HEK293 (cell line): ENCODE results near the gene ASB5.

Experiments used
- CTCF ChIA-PET: fragments of 350-600 bp; formaldehyde crosslinking; extraction: SDS; loops from one replicate; lab custom pipeline; 2021; ENCODE audit warnings: antibody characterized with exemption; lab: Yijun Ruan, JAX
- POLR2A ChIA-PET: fragments of 300-600 bp; formaldehyde crosslinking; extraction: SDS; loops from one replicate; lab custom pipeline; 2020; ENCODE audit warnings: antibody characterized with exemption, inconsistent platforms; lab: Yijun Ruan, JAX
- H3K27ac ChIP-seq: fragments of 200-500 bp; sonication (Bioruptor generic); 2 replicates; pipeline ENCODE4 v1.5.1; 2014; ENCODE audit warnings: low read depth, low read length, control low read depth, inconsistent platforms; ENCODE audit errors: extremely low read depth
- H3K36me3 ChIP-seq, 2 experiments: fragments of 200-500 bp in 1 of 2; sonication (Bioruptor generic) in 1 of 2; 1 replicate in 1 of 2; 2 replicates in 1 of 2; pipeline ENCODE4 v1.5.1; 2014 to 2017; ENCODE audit warnings: inconsistent platforms in 2 of 2, low read length in 2 of 2; ENCODE audit not compliant: control insufficient read depth in 2 of 2, insufficient read depth in 1 of 2
- H3K4me1 ChIP-seq: fragments of 200-500 bp; sonication (Bioruptor generic); 2 replicates; pipeline ENCODE4 v1.5.1; 2014; ENCODE audit warnings: mild to moderate bottlenecking, low read length, inconsistent platforms; ENCODE audit not compliant: control insufficient read depth, insufficient read depth
- H3K4me3 ChIP-seq: 2 replicates; pipeline ENCODE4 v1.5.1; 2011; ENCODE audit warnings: low read depth, mild to moderate bottlenecking, control low read depth, low read length, moderate library complexity
- H3K9me3 ChIP-seq: fragments of 200-500 bp; sonication (Bioruptor generic); 2 replicates; pipeline ENCODE4 v1.5.1; 2014; ENCODE audit warnings: low read depth, low read length, inconsistent platforms; ENCODE audit not compliant: control insufficient read depth, insufficient read depth
- BCL6B ChIP-seq: fragments of 450-650 bp; formaldehyde crosslinking; IDR thresholded peaks from 2 replicates; pipeline ENCODE4 v1.5.1; 2017; ENCODE audit warnings: missing biosample characterization, missing genetic modification characterization
- PBX3 ChIP-seq: sonication (generic); formaldehyde crosslinking; IDR thresholded peaks from 2 replicates; pipeline ENCODE4 v1.8.1; 2022; ENCODE audit warnings: mild to moderate bottlenecking, moderate library complexity, missing genetic modification reagents
- RBAK ChIP-seq: fragments of 450-650 bp; formaldehyde crosslinking; IDR thresholded peaks from 2 replicates; pipeline ENCODE4 v1.5.1; 2016; ENCODE audit warnings: missing biosample characterization, missing genetic modification characterization
- SP3 ChIP-seq: fragments of 450-650 bp; formaldehyde crosslinking; IDR thresholded peaks from 2 replicates; pipeline ENCODE4 v1.5.1; 2016; ENCODE audit warnings: missing biosample characterization, missing genetic modification characterization
- ZFP3 ChIP-seq: fragments of 450-650 bp; formaldehyde crosslinking; IDR thresholded peaks from 2 replicates; pipeline ENCODE4 v1.5.1; 2016; ENCODE audit warnings: low read depth, missing biosample characterization, missing genetic modification characterization
- ZFP41 ChIP-seq: fragments of 450-650 bp; formaldehyde crosslinking; IDR thresholded peaks from 2 replicates; pipeline ENCODE4 v1.5.1; 2016; ENCODE audit warnings: missing biosample characterization, missing genetic modification characterization, borderline replicate concordance
- ZNF146 ChIP-seq: fragments of 450-650 bp; formaldehyde crosslinking; IDR thresholded peaks from 2 replicates; pipeline ENCODE4 v1.5.1; 2016; ENCODE audit warnings: missing biosample characterization, missing genetic modification characterization
- ZNF214 ChIP-seq: fragments of 450-650 bp; formaldehyde crosslinking; IDR thresholded peaks from 2 replicates; pipeline ENCODE4 v1.5.1; 2017; ENCODE audit warnings: missing biosample characterization, mild to moderate bottlenecking, missing genetic modification characterization, borderline replicate concordance
- ZNF335 ChIP-seq: fragments of 450-650 bp; formaldehyde crosslinking; conservative IDR thresholded peaks from 2 replicates; pipeline ENCODE4 v1.5.1; 2016; ENCODE audit warnings: missing biosample characterization, missing genetic modification characterization
- ZNF426 ChIP-seq: fragments of 450-650 bp; formaldehyde crosslinking; IDR thresholded peaks from 2 replicates; pipeline ENCODE4 v1.5.1; 2017; ENCODE audit warnings: missing biosample characterization, missing genetic modification characterization, mild to moderate bottlenecking, inconsistent platforms, moderate library complexity
- ZNF514 ChIP-seq: fragments of 450-650 bp; formaldehyde crosslinking; IDR thresholded peaks from 2 replicates; pipeline ENCODE4 v1.5.1; 2016; ENCODE audit warnings: missing biosample characterization, missing genetic modification characterization
- ZNF548 ChIP-seq: fragments of 450-650 bp; formaldehyde crosslinking; IDR thresholded peaks from 2 replicates; pipeline ENCODE4 v1.5.1; 2016; ENCODE audit warnings: missing biosample characterization, missing genetic modification characterization
- ZNF571 ChIP-seq: fragments of 450-650 bp; formaldehyde crosslinking; IDR thresholded peaks from 2 replicates; pipeline ENCODE4 v1.5.0; 2017; ENCODE audit warnings: missing biosample characterization, missing genetic modification characterization
- ZNF585B ChIP-seq: fragments of 450-650 bp; formaldehyde crosslinking; IDR thresholded peaks from 2 replicates; pipeline ENCODE4 v1.5.1; 2016; ENCODE audit warnings: missing biosample characterization, missing genetic modification characterization
- ZNF660 ChIP-seq: fragments of 450-650 bp; IDR thresholded peaks from 2 replicates; pipeline ENCODE4 v1.5.1; 2018; ENCODE audit warnings: missing biosample characterization, mild to moderate bottlenecking, missing genetic modification characterization
- ZNF777 ChIP-seq: fragments of 450-650 bp; formaldehyde crosslinking; IDR thresholded peaks from 2 replicates; pipeline ENCODE4 v1.5.1; 2017; ENCODE audit warnings: missing biosample characterization, missing genetic modification characterization, borderline replicate concordance
- TF ChIP-seq, protein P1 (sequence below): fragments of 450-650 bp; formaldehyde crosslinking; conservative IDR thresholded peaks from 2 replicates; pipeline ENCODE4 v1.5.1; 2016; ENCODE audit warnings: low read depth, missing biosample characterization, missing genetic modification characterization
- TF ChIP-seq, protein P2 (sequence below): fragments of 450-650 bp; formaldehyde crosslinking; IDR thresholded peaks from 2 replicates; pipeline ENCODE4 v1.5.1; 2016; ENCODE audit warnings: missing biosample characterization, missing genetic modification characterization

Gene ASB5

DNA sequence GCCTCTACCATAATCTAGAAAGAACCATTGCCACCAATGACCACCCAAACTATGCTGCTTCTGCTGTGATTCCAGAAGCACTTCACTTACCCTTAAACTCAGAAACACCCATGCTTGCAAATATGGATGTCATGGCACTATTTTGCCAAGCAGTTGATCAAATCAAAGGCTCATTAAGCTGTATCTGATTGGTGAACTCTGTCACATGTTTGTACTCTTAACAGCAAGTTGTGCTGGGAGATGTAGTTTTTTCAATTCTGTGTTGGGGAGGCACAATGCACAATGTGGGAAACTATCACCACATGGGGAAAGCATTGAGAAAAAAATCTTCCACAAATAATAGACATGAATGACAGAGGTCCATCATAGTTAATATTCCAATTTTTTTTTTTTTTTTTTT, 31.5 kb upstream of the ASB5 start (continued):
- TF ChIP-seq, protein P1, sequence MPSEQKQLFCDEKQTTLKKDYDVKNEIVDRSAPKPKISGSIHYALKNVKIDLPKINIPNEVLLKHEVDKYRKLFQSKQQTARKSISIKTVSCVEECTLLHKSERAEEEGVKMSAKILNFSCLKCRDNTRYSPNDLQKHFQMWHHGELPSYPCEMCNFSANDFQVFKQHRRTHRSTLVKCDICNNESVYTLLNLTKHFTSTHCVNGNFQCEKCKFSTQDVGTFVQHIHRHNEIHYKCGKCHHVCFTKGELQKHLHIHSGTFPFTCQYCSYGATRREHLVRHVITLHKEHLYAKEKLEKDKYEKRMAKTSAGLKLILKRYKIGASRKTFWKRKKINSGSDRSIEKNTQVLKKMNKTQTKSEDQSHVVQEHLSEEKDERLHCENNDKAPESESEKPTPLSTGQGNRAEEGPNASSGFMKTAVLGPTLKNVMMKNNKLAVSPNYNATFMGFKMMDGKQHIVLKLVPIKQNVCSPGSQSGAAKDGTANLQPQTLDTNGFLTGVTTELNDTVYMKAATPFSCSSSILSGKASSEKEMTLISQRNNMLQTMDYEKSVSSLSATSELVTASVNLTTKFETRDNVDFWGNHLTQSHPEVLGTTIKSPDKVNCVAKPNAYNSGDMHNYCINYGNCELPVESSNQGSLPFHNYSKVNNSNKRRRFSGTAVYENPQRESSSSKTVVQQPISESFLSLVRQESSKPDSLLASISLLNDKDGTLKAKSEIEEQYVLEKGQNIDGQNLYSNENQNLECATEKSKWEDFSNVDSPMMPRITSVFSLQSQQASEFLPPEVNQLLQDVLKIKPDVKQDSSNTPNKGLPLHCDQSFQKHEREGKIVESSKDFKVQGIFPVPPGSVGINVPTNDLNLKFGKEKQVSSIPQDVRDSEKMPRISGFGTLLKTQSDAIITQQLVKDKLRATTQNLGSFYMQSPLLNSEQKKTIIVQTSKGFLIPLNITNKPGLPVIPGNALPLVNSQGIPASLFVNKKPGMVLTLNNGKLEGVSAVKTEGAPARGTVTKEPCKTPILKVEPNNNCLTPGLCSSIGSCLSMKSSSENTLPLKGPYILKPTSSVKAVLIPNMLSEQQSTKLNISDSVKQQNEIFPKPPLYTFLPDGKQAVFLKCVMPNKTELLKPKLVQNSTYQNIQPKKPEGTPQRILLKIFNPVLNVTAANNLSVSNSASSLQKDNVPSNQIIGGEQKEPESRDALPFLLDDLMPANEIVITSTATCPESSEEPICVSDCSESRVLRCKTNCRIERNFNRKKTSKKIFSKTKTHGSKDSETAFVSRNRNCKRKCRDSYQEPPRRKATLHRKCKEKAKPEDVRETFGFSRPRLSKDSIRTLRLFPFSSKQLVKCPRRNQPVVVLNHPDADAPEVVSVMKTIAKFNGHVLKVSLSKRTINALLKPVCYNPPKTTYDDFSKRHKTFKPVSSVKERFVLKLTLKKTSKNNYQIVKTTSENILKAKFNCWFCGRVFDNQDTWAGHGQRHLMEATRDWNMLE, result no peak
- no peak for TF ChIP-seq ZNF571 (tag by site-specific recombination)
- no peak for TF ChIP-seq RBAK (tag by site-specific recombination)

GRCh38 chr4:176300036-176300435, 31.0 kb upstream of the ASB5 start:
- Histone ChIP-seq H3K4me3 (no peak overlapping the region), H3K36me3 (no peaks in the 10 kb centered on the region), H3K27ac (no peak overlapping the region), H3K4me1 (no peaks in the 10 kb centered on the region), H3K9me3 (no peaks in the 10 kb centered on the region)
- ChIA-PET POLR2A (no interaction called here), CTCF (no interaction called here)
- no peak for TF ChIP-seq ZNF777 (tag by site-specific recombination)
- TF ChIP-seq PBX3, result no peak
- TF ChIP-seq, protein P1, result no peak
- TF ChIP-seq ZFP41 (tag by site-specific recombination), result no peak
- TF ChIP-seq SP3 (tag by site-specific recombination), result no peak
- no peak for TF ChIP-seq ZNF214 (tag by site-specific recombination)
- TF ChIP-seq ZNF426 (tag by site-specific recombination), result no peak
- TF ChIP-seq ZNF548 (tag by site-specific recombination), result no peak
- TF ChIP-seq ZFP3 (tag by site-specific recombination), result no peak

DNA sequence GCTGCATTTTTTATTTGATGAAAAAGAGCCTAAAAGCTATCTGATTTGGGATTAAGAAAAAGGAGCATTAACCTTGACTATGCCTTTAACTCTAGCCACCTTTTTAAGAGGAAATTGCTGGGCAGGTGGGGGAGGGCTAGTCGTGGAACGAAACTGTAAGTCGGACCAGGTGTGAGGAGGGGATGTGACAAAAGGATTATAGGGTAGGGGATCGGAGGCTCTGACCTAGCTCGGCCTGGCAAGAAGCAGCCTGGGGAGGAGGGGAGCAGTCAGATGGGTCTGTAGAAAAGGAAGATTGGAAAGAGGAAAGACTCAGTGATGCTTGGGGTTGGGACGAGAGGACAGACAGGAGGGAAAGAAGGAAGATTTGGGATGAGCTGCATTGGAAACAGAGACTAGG, 29.6 kb upstream of the ASB5 start:
- no peaks in the 10 kb centered on the region for H3K4me1 ChIP-seq
- no peaks in the 10 kb centered on the region for H3K9me3 ChIP-seq
- CTCF ChIA-PET, result no interaction called here
- H3K36me3 ChIP-seq, result no peaks in the 10 kb centered on the region
- POLR2A ChIA-PET, result no interaction called here
- no peak overlapping the region for H3K27ac ChIP-seq
- no peak overlapping the region for H3K4me3 ChIP-seq
- TF ChIP-seq ZNF335 (tag by site-specific recombination) (no peak), ZNF514 (tag by site-specific recombination) (no peak), ZNF146 (no peak), ZFP41 (tag by site-specific recombination) (no peak), ZNF660 (tag by site-specific recombination) (no peak), ZNF585B (tag by site-specific recombination) (no peak), BCL6B (tag by site-specific recombination) (no peak)
- TF ChIP-seq, protein P2, sequence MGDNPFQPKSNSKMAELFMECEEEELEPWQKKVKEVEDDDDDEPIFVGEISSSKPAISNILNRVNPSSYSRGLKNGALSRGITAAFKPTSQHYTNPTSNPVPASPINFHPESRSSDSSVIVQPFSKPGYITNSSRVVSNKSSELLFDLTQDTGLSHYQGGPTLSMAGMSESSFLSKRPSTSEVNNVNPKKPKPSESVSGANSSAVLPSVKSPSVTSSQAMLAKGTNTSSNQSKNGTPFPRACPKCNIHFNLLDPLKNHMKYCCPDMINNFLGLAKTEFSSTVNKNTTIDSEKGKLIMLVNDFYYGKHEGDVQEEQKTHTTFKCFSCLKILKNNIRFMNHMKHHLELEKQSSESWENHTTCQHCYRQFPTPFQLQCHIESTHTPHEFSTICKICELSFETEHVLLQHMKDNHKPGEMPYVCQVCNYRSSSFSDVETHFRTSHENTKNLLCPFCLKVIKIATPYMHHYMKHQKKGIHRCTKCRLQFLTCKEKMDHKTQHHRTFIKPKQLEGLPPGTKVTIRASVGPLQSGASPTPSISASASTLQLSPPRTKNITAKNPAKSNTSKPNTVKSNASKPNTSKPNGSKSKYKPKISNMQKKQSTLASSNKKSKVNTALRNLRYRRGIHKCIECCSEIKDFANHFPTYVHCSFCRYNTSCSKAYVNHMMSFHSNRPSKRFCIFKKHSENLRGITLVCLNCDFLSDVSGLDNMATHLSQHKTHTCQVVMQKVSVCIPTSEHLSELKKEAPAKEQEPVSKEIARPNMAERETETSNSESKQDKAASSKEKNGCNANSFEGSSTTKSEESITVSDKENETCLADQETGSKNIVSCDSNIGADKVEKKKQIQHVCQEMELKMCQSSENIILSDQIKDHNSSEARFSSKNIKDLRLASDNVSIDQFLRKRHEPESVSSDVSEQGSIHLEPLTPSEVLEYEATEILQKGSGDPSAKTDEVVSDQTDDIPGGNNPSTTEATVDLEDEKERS (tag by site-specific recombination), result no peak
